Spleen (tissue), 7 donors: ENCODE results near the gene DSE.

ENCODE experiments used
- CTCF ChIP-seq, 11 experiments: fragments of 200-600 bp in 7 of 11; fragments of 450-650 bp in 4 of 11; sonication (generic) in 4 of 11; IDR thresholded peaks in 8 of 11; conservative IDR thresholded peaks in 3 of 11; 1 replicate in 7 of 11; 2 replicates in 4 of 11; pipeline versions ENCODE4 v1.4.0 to v1.8.0; 2016 to 2021; ENCODE audit warnings: antibody characterized with exemption in 11 of 11, inconsistent platforms in 4 of 11, mild to moderate bottlenecking in 1 of 11
- POLR2A ChIP-seq, 3 donors: fragments of 450-650 bp; IDR thresholded peaks; one replicate each; pipeline ENCODE4 v1.5.1; 2017; ENCODE audit warnings: antibody characterized with exemption in 3 of 3, mild to moderate bottlenecking in 1 of 3
- POLR2AphosphoS5 ChIP-seq, 3 donors: sonication (generic); formaldehyde crosslinking; IDR thresholded peaks; one replicate each; pipeline ENCODE4 v1.5.1; 2017; ENCODE audit warnings: antibody characterized with exemption in 3 of 3
- donor health status: DM: no; HTN: no; CAD: no; lungs with moderate emphysema.
- donor health status: DM: no; HTN: no; CAD: no.
- donor health status: DM: no; HTN: no; CAD: no.

DNA sequence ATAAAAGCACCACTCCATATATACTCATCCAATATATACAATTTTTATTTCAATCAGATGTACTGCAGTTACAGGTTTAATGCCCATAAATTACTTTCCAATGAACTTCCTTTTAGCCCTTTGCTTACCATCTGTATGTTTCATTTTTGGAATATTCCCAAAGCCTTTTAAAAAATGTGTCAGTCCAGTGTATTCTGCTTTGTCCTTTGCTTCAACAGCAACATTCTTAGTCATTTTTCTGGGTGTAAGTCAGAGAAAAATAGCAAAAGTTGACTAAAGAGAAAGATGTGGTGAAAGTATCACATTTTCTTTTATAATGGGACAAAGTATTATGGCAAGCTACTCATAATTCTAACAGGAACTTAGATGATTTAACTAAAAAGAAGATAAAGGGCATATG is 15.2 kb downstream of the DSE start:
- TF ChIP-seq CTCF (IDR thresholded peaks at IDR 0.05 in 8 of 11, conservative IDR thresholded peaks at IDR 0.05 in 3 of 11) (no peak), POLR2AphosphoS5 (IDR thresholded peaks at IDR 0.05) (no peak), POLR2A (IDR thresholded peaks at IDR 0.05) (no peak)
